Neural progenitor cell (in vitro differentiated cells): ENCODE measurements around the gene RAPGEF5. TPM values are rescaled to one million over a fixed set of nuclear protein-coding genes. Genes with fewer than 3 reads are reported as not detected.

Experiments
- DNase-seq: peaks from one replicate; pipeline ENCODE4 v3.0.0-alpha.2; 2016; ENCODE audit warnings: low spot score
- H2AFZ ChIP-seq: fragments of 200-600 bp; sonication (generic); replicated peaks from 2 replicates; pipeline ENCODE4 v1.6.1; 2016; ENCODE audit warnings: antibody characterized with exemption
- H3F3A ChIP-seq: fragments of 200-600 bp; sonication (generic); 2 replicates; pipeline ENCODE4 v1.6.1; 2016; ENCODE audit warnings: antibody characterized with exemption, low read depth
- H3K27ac ChIP-seq: fragments of 200-600 bp; sonication (generic); 2 replicates; pipeline ENCODE4 v1.5.1; 2016; ENCODE audit warnings: mild to moderate bottlenecking
- H3K27me3 ChIP-seq: fragments of 200-600 bp; sonication (generic); 2 replicates; pipeline ENCODE4 v1.6.1; 2016; ENCODE audit warnings: mild to moderate bottlenecking, moderate library complexity
- H3K36me3 ChIP-seq: fragments of 200-600 bp; sonication (generic); 2 replicates; pipeline ENCODE4 v1.5.1; 2016
- H3K4me1 ChIP-seq: fragments of 200-600 bp; sonication (generic); 2 replicates; pipeline ENCODE4 v1.6.1; 2016; ENCODE audit warnings: mixed run types
- H3K4me2 ChIP-seq: fragments of 200-600 bp; sonication (generic); 2 replicates; pipeline ENCODE4 v1.6.1; 2016
- H3K4me3 ChIP-seq: fragments of 200-600 bp; sonication (generic); 2 replicates; pipeline ENCODE4 v1.5.1; 2016
- H3K79me2 ChIP-seq: fragments of 200-600 bp; sonication (generic); 2 replicates; pipeline ENCODE4 v1.6.1; 2016; ENCODE audit warnings: low read depth
- H3K9ac ChIP-seq: fragments of 200-600 bp; sonication (generic); 2 replicates; pipeline ENCODE4 v1.6.1; 2016
- H3K9me3 ChIP-seq: fragments of 200-600 bp; sonication (generic); 2 replicates; pipeline ENCODE4 v1.5.1; 2016; ENCODE audit warnings: low read depth
- H4K20me1 ChIP-seq: fragments of 200-600 bp; sonication (generic); 2 replicates; pipeline ENCODE4 v1.6.1; 2016; ENCODE audit warnings: low read depth
- H3K27ac Mint-ChIP-seq: 3 replicates; pipeline ENCODE4 v1.8.0; 2021; ENCODE audit warnings: mixed read lengths
- H3K27me3 Mint-ChIP-seq: 2 replicates; pipeline ENCODE4 v1.8.0; 2022; ENCODE audit warnings: low read depth, mild to moderate bottlenecking, inconsistent platforms, moderate library complexity, mixed read lengths; ENCODE audit not compliant: insufficient read depth
- H3K36me3 Mint-ChIP-seq: 3 replicates; pipeline ENCODE4 v1.8.0; 2021; ENCODE audit warnings: mixed read lengths
- H3K4me1 Mint-ChIP-seq: 3 replicates; pipeline ENCODE4 v1.8.0; 2021; ENCODE audit warnings: mixed read lengths
- H3K4me3 Mint-ChIP-seq: 3 replicates; pipeline ENCODE4 v1.8.0; 2021; ENCODE audit warnings: mild to moderate bottlenecking, moderate library complexity, mixed read lengths
- H3K9me3 Mint-ChIP-seq: 3 replicates; pipeline ENCODE4 v1.8.0; 2020; ENCODE audit warnings: mixed read lengths
- CTCF ChIP-seq: fragments of 200-600 bp; sonication (generic); IDR thresholded peaks from 2 replicates; pipeline ENCODE4 v1.5.1; 2017; ENCODE audit warnings: antibody characterized with exemption, mild to moderate bottlenecking
- EZH2 ChIP-seq: fragments of 200-600 bp; sonication (generic); IDR thresholded peaks from 2 replicates; pipeline ENCODE4 v1.6.1; 2017; ENCODE audit warnings: antibody characterized with exemption, mild to moderate bottlenecking, moderate library complexity
- EZH2phosphoT487 ChIP-seq: fragments of 200-600 bp; sonication (generic); IDR thresholded peaks from 2 replicates; pipeline ENCODE4 v1.6.1; 2017; ENCODE audit warnings: antibody characterized with exemption
- total RNA-seq: library from RNA; depleted of rRNA; stranded (reverse); fragments of >200 nt; gene quantifications from 2 replicates; pipeline ENCODE4 v1.2.3, GENCODE V29; 2015; ENCODE audit warnings: low replicate concordance

Gene RAPGEF5
- total RNA-seq, 1 donor from 2014 or later: 5.7 TPM

GRCh38 chr7:22363756-22364422, 6.9 kb upstream of the RAPGEF5 start:
- H3F3A ChIP-seq: no peaks in the 10 kb centered on the region
- H2AFZ ChIP-seq: no peak overlapping the region
- Mint-ChIP-seq H3K9me3 (peaks cover 2% of the 10 kb centered on the region), H3K4me3 (no peak overlapping the region), H3K27me3 (no peaks in the 10 kb centered on the region), H3K36me3 (no peaks in the 10 kb centered on the region), H3K4me1 (peaks cover 4% of the 10 kb centered on the region), H3K27ac (no peak overlapping the region)
- no peak for DNase-seq
- H3K36me3 ChIP-seq: no peaks in the 10 kb centered on the region
- no peaks in the 10 kb centered on the region for H3K9me3 ChIP-seq
- no peaks in the 10 kb centered on the region for H4K20me1 ChIP-seq
- TF ChIP-seq EZH2: no peak
- TF ChIP-seq CTCF: no peak
- TF ChIP-seq EZH2phosphoT487: no peak
- no peak overlapping the region for H3K4me3 ChIP-seq
- no peaks in the 10 kb centered on the region for H3K4me1 ChIP-seq
- no peaks in the 10 kb centered on the region for H3K79me2 ChIP-seq
- peaks cover 3% of the 10 kb centered on the region for H3K27me3 ChIP-seq
- H3K4me2 ChIP-seq: no peak overlapping the region
- no peak overlapping the region for H3K9ac ChIP-seq
- no peak overlapping the region for H3K27ac ChIP-seq

- Histone ChIP-seq H3K4me3 (no peak overlapping the region), H3K27ac (no peak overlapping the region), H3K9ac (no peak overlapping the region), H4K20me1 (peaks cover 8% of the 10 kb centered on the region), H3K27me3 (peaks cover 23% of the 10 kb centered on the region), H3K9me3 (no peaks in the 10 kb centered on the region), H3F3A (peaks cover 9% of the 10 kb centered on the region), H3K4me1 (peaks cover 11% of the 10 kb centered on the region), H3K4me2 (no peak overlapping the region), H2AFZ (no peak overlapping the region), H3K36me3 (no peaks in the 10 kb centered on the region), H3K79me2 (no peaks in the 10 kb centered on the region)
- no peak overlapping the region for H3K4me3 Mint-ChIP-seq
- H3K9me3 Mint-ChIP-seq: peaks cover 2% of the 10 kb centered on the region
- no peak overlapping the region for H3K27ac Mint-ChIP-seq
- DNase-seq: no peak
- TF ChIP-seq EZH2: no peak
- TF ChIP-seq EZH2phosphoT487: no peak
- no peak for TF ChIP-seq CTCF
- peaks cover 15% of the 10 kb centered on the region for H3K4me1 Mint-ChIP-seq
- peaks cover 3% of the 10 kb centered on the region for H3K36me3 Mint-ChIP-seq
- peaks cover 11% of the 10 kb centered on the region for H3K27me3 Mint-ChIP-seq
These were observed 4.8 kb upstream of the RAPGEF5 start for GRCh38 chr7:22361795-22362194.

GRCh38 chr7:22361320-22361719, 4.4 kb upstream of the RAPGEF5 start:
- Histone ChIP-seq H3K79me2 (no peaks in the 10 kb centered on the region), H4K20me1 (peaks cover 8% of the 10 kb centered on the region), H3K4me3 (no peak overlapping the region), H3F3A (peaks cover 9% of the 10 kb centered on the region), H3K4me1 (peaks cover 11% of the 10 kb centered on the region), H3K9ac (no peak overlapping the region), H3K27ac (no peak overlapping the region), H3K9me3 (no peaks in the 10 kb centered on the region), H3K4me2 (no peak overlapping the region), H3K36me3 (no peaks in the 10 kb centered on the region), H2AFZ (no peak overlapping the region), H3K27me3 (peaks cover 26% of the 10 kb centered on the region)
- Mint-ChIP-seq H3K4me1 (peaks cover 15% of the 10 kb centered on the region), H3K9me3 (peaks cover 2% of the 10 kb centered on the region), H3K27ac (no peak overlapping the region), H3K36me3 (peaks cover 3% of the 10 kb centered on the region), H3K27me3 (peaks cover 12% of the 10 kb centered on the region), H3K4me3 (no peak overlapping the region)
- DNase-seq: no peak
- no peak for TF ChIP-seq CTCF
- no peak for TF ChIP-seq EZH2phosphoT487
- no peak for TF ChIP-seq EZH2
